Stimulated activated CD4-positive, alpha-beta T cell treated with anti-CD3 and anti-CD28 coated beads, Interleukin-15, amount 100 ng/mL, for 48 hours (primary cell): Measurements from ENCODE around the gene CCSER1.
"Not testable (repeated sequence)": the region's sequence is repeated elsewhere in the genome, so short reads cannot be mapped to it uniquely, and the experiment has no call there.

ENCODE experiments used
- DNase-seq, 2 donors: peaks; one replicate each; pipeline ENCODE4 v3.0.0-alpha.2; 2020; ENCODE audit warnings: low read depth in 2 of 2

The CCSER1 gene

DNA sequence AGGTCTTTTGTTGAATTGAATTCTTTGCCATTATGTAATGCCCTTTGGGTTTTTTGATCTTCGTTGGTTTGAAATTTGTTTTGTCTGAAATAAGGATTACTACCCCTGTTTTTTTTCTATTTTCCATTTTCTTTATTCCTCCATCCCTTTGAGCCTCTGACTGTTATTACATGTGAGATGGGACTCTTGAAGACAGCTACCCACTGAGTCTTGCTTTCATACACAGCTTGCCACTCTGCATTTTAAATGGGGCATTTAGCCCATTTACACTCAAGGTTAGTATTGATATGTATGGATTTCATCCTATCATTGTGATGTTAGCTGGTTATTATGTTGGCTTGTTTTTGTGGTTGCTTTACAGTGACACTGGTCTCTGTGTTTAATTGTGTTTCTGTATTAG, 1440.4 kb downstream of the CCSER1 start:
- DNase-seq = no peak

GRCh38 chr4:91577864-91578263, 1450.7 kb downstream of the CCSER1 start:
- no peak for DNase-seq

- DNase-seq = no peak
Observed at GRCh38 chr4:91590260-91590659, 1463.1 kb downstream of the CCSER1 start.

DNA sequence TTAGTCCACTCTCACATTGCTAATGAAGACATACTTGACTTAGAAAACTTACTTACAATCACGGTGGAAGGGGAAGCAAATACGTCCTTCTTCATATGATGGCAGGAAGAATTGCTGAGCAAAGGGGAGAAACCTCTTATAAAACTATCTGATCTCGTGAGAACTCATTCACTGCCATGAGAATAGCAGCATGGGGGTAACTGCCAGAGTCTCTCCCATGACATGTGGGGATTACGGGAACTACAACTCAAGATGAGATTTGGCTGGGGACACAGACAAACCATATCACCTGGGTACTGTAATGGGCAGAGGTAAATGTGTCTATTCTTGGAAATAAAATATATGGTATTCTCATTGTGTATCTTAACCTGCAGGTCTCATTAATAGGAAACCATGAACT, 1464.9 kb downstream of the CCSER1 start:
- DNase-seq = no peak

- DNase-seq = no peak
Observed at GRCh38 chr4:91596718-91597117, 1469.5 kb downstream of the CCSER1 start.

- no peak for DNase-seq
Observed at GRCh38 chr4:91598696-91599095, 1471.5 kb downstream of the CCSER1 start.

DNA sequence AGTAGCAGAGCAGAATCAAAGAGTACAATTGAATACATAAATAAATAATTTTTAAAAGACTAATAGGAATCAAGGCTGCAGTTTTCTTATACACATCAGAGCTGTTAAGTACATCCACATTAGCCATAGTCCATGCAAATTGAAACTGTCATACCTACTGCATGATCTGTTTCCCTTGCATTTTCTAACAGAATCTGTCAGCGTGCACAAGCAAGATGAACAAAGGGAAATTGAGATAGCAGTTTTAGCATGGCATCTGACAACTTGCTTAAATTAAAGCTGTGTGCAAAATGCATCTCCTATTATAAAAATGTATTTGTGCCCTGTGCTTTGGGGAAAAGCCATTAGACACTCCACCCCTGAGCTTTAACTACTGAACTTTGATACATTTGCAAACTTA, 1473.1 kb downstream of the CCSER1 start:
- no peak for DNase-seq

DNA sequence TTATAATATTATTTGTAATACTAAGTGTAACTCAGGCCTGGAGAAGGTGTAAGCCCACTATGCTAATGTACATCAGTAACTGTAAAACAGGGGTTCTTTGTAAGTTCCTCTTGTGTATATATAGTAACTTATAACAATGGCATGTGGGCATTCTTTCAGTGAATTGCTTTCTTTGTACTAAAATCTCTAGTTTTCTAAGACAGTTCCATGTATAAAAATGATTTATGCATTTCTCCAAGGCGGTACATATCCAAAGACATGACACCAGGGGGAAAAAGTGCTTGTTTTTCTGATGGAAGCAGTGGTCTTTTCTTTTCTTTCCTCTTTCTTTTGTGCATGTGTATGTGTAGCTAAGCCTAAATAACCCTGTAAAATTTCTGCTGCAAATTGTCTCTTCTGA, 1474.2 kb downstream of the CCSER1 start:
- DNase-seq = no peak

DNA sequence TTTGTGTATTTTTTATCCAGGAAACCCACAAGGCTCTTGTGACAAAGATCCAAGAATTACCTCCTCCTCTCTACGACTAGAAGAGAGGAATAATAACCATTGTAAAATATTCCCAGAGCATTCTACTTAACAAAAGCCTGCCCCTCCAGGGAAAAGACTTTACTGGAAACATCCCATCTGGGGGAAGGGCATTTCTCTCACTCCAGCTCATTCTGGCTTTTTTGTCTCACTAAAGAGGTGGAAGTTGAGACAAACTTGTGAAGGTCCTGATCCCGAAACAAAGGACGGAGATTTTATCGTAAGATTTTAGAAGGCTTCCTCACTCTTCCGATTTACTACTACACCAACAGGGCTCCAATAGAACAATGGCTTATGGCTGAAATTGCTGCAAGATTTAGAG, 1484.6 kb downstream of the CCSER1 start:
- DNase-seq = no peak

- no peak for DNase-seq
Observed at GRCh38 chr4:91620952-91621351, 1493.8 kb downstream of the CCSER1 start.

- no peak for DNase-seq
Observed at GRCh38 chr4:91621446-91621845, 1494.3 kb downstream of the CCSER1 start.

- DNase-seq = no peak
Observed at GRCh38 chr4:91622925-91623602, 1495.9 kb downstream of the CCSER1 start.

GRCh38 chr4:91623603-91623967, 1496.4 kb downstream of the CCSER1 start:
- DNase-seq = not testable (repeated sequence)

- no peak for DNase-seq
Observed at GRCh38 chr4:91630054-91630453, 1502.9 kb downstream of the CCSER1 start.

- DNase-seq = no peak
Observed at GRCh38 chr4:91630764-91631163, 1503.6 kb downstream of the CCSER1 start.

GRCh38 chr4:91631335-91631734, 1504.1 kb downstream of the CCSER1 start:
- no peak for DNase-seq

DNA sequence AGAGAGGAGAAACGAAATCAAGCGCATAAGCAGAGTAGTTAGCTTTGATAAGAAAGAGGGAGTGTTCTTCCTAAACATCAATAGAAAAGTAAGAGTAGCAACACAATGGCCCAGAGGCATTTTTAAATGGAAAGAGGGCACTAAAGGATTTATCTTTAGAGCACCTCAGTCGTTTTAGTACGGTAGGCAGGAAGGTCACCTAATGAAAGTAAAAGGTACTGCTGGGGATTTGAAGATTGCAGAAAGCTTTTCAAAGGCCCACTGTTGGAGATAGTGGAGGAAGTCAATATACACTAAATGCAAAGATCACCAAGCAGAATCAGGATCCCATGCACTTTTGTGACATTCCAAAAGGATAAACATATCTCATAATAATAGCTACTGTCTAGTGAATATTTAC, 1508.9 kb downstream of the CCSER1 start:
- no peak for DNase-seq
